WTC11 (cell line): ENCODE measurements around the gene ARMC10.
"Not testable (repeated sequence)": the region's sequence is repeated elsewhere in the genome, so short reads cannot be mapped to it uniquely, and the experiment has no call there.

Experiments used
- ETV6 ChIP-seq: sonication (generic); formaldehyde crosslinking; IDR thresholded peaks from 2 replicates; pipeline ENCODE4 v1.8.1; 2022; ENCODE audit warnings: mild to moderate bottlenecking, missing genetic modification reagents
- JAZF1 ChIP-seq: fragments of 250-450 bp; sonication (Bioruptor Pico); IDR thresholded peaks from 2 replicates; pipeline ENCODE4 v1.9.0; 2021; ENCODE audit warnings: moderate library complexity, mild to moderate bottlenecking, inconsistent platforms
- SOX15 ChIP-seq: fragments of 250-450 bp; sonication (Bioruptor Pico); IDR thresholded peaks from 2 replicates; pipeline ENCODE4 v1.9.0; 2021; ENCODE audit warnings: mild to moderate bottlenecking
- TF ChIP-seq, protein P1 (sequence below): fragments of 200-600 bp; IDR thresholded peaks from 2 replicates; pipeline ENCODE4 v1.8.0; 2022; ENCODE audit warnings: antibody characterized with exemption
- TF ChIP-seq, protein P2 (sequence below): sonication (generic); formaldehyde crosslinking; IDR thresholded peaks from 2 replicates; pipeline ENCODE4 v1.8.0; 2022; ENCODE audit warnings: mild to moderate bottlenecking, missing genetic modification reagents
- TF ChIP-seq, protein P3 (sequence below): sonication (generic); formaldehyde crosslinking; conservative IDR thresholded peaks from 2 replicates; pipeline ENCODE4 v1.8.1; 2023; ENCODE audit warnings: mild to moderate bottlenecking, low read depth, missing genetic modification reagents, moderate library complexity
- TF ChIP-seq, protein P4 (sequence below): fragments of 250-450 bp; sonication (Bioruptor Pico); conservative IDR thresholded peaks from 2 replicates; pipeline ENCODE4 v1.9.0; 2021; ENCODE audit warnings: mild to moderate bottlenecking

DNA sequence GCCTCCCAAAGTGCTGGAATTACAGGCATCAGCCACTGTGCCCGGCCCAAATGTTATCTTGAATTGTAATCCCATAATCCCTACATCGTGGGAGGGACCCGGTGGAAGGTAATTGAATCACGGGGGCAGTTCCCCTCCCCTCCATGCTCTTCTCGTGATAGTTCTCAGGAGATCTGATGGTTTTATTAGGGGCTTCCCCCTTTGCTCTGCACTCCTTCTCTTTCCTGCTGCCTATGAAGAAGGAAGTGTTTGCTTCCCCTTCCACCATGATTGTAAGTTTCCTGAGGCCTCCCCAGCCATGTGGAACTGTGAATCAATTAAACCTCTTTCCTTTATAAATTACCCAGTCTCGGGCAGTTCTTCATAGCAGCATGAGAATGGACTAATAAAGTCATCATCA, 3.3 kb downstream of the ARMC10 start:
- TF ChIP-seq, protein P1, sequence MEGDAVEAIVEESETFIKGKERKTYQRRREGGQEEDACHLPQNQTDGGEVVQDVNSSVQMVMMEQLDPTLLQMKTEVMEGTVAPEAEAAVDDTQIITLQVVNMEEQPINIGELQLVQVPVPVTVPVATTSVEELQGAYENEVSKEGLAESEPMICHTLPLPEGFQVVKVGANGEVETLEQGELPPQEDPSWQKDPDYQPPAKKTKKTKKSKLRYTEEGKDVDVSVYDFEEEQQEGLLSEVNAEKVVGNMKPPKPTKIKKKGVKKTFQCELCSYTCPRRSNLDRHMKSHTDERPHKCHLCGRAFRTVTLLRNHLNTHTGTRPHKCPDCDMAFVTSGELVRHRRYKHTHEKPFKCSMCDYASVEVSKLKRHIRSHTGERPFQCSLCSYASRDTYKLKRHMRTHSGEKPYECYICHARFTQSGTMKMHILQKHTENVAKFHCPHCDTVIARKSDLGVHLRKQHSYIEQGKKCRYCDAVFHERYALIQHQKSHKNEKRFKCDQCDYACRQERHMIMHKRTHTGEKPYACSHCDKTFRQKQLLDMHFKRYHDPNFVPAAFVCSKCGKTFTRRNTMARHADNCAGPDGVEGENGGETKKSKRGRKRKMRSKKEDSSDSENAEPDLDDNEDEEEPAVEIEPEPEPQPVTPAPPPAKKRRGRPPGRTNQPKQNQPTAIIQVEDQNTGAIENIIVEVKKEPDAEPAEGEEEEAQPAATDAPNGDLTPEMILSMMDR, result not testable (repeated sequence)
- TF ChIP-seq, protein P2, sequence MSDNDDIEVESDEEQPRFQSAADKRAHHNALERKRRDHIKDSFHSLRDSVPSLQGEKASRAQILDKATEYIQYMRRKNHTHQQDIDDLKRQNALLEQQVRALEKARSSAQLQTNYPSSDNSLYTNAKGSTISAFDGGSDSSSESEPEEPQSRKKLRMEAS (CRISPR knock-in tag), result not testable (repeated sequence)
- TF ChIP-seq ETV6 (CRISPR knock-in tag); SOX15 (CRISPR knock-in tag); JAZF1: not testable (repeated sequence)
- TF ChIP-seq, protein P3, sequence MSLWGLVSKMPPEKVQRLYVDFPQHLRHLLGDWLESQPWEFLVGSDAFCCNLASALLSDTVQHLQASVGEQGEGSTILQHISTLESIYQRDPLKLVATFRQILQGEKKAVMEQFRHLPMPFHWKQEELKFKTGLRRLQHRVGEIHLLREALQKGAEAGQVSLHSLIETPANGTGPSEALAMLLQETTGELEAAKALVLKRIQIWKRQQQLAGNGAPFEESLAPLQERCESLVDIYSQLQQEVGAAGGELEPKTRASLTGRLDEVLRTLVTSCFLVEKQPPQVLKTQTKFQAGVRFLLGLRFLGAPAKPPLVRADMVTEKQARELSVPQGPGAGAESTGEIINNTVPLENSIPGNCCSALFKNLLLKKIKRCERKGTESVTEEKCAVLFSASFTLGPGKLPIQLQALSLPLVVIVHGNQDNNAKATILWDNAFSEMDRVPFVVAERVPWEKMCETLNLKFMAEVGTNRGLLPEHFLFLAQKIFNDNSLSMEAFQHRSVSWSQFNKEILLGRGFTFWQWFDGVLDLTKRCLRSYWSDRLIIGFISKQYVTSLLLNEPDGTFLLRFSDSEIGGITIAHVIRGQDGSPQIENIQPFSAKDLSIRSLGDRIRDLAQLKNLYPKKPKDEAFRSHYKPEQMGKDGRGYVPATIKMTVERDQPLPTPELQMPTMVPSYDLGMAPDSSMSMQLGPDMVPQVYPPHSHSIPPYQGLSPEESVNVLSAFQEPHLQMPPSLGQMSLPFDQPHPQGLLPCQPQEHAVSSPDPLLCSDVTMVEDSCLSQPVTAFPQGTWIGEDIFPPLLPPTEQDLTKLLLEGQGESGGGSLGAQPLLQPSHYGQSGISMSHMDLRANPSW (CRISPR knock-in tag), result not testable (repeated sequence)
- TF ChIP-seq, protein P4, sequence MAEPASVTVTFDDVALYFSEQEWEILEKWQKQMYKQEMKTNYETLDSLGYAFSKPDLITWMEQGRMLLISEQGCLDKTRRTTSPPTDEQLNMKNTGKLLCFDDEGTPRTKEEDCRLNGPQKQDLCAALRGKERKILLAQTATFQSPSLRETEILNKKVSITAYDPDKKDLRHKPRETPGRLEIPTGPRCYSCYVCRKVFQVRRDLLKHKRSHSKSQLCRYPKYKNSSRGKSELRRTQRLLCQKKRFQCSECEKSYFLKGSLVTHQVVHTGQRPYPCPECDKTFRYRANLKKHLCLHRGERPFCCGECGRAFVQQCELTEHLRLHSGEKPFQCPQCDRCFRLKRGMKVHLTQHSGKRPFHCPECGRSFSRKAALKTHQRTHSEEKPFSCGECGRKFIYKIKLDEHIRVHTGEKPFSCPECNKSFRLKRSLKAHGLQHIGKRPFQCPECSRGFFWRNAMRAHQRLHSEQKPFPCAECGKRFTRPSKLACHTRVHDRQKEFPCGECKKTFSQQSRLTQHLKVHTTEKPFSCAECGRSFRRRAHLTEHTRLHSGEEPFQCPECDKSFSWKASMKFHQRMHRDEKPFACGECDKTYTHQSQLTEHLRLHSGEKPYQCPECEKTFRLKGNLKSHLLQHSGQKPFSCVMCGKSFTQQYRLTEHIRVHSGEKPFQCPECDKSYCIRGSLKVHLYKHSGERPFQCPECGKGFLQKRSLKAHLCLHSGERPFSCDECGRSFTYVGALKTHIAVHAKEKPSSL (CRISPR knock-in tag), result not testable (repeated sequence)
